CD8-positive, alpha-beta memory T cell (primary cell): ENCODE results near the gene RAB22A. TPM values are rescaled to one million over a fixed set of nuclear protein-coding genes. Genes with fewer than 3 reads are reported as not detected.

Source experiments
- polyA plus RNA-seq: library from polyadenylated mRNA; unstranded; fragments of 300-500 nt; fragmentation: Illumina TruSeq; gene quantifications from one replicate; pipeline ENCODE4 v1.2.3, GENCODE V29; 2021
- total RNA-seq, 2 experiments: library from RNA; stranded (reverse); gene quantifications; one replicate each; pipeline ENCODE4 v1.2.3, GENCODE V29; 2021

Gene RAB22A
- total and polyA plus RNA-seq, 3 experiments from 2014 or later = 14.9 to 17.6 (median 17.3) TPM

Other genes with a start within 250 kb of the RAB22A start
- gene ANKRD60, start 81.1 kb upstream of the RAB22A start, total RNA-seq = not detected
- not detected for gene ANKRD60, start 81.1 kb upstream of the RAB22A start, polyA plus RNA-seq
- 10 to 100 TPM; 36.6 to 40.3 TPM for gene VAPB, start 79.5 kb downstream of the RAB22A start, total RNA-seq
- 31.5 TPM for gene VAPB, start 79.5 kb downstream of the RAB22A start, polyA plus RNA-seq
- gene APCDD1L, start 205.7 kb downstream of the RAB22A start, total RNA-seq = not detected
- gene APCDD1L, start 205.7 kb downstream of the RAB22A start, polyA plus RNA-seq = not detected